Calu3 (cell line): Measurements from ENCODE around the gene MELTF. TPM values are rescaled to one million over a fixed set of nuclear protein-coding genes. Genes with fewer than 3 reads are reported as not detected.

ENCODE experiments used
- BruUV-seq: library from RNA; stranded (reverse); fragments of 400-500 nt; replicated peaks from 2 replicates; lab custom pipeline; 2021; lab: Mats Ljungman, UMichigan
- CTCF ChIA-PET: fragments of 300-600 bp; sonication (Branson Sonifier 250); formaldehyde crosslinking; loops from one replicate; lab custom pipeline; 2022; ENCODE audit warnings: antibody characterized with exemption; lab: Charles Lee
- DNase-seq: peaks from one replicate; pipeline ENCODE4 v3.0.0; 2022
- H3K27ac Mint-ChIP-seq: one replicate; pipeline ENCODE4 v1.8.0; 2022; ENCODE audit warnings: mixed read lengths; ENCODE audit not compliant: unreplicated experiment
- H3K27me3 Mint-ChIP-seq: one replicate; pipeline ENCODE4 v1.8.0; 2022; ENCODE audit warnings: mixed read lengths; ENCODE audit not compliant: unreplicated experiment
- H3K36me3 Mint-ChIP-seq: one replicate; pipeline ENCODE4 v1.8.0; 2022; ENCODE audit warnings: mild to moderate bottlenecking, moderate library complexity, mixed read lengths; ENCODE audit not compliant: insufficient read depth, unreplicated experiment
- H3K4me1 Mint-ChIP-seq: one replicate; pipeline ENCODE4 v1.8.0; 2022; ENCODE audit warnings: mild to moderate bottlenecking, low read depth, mixed read lengths; ENCODE audit not compliant: unreplicated experiment
- H3K4me3 Mint-ChIP-seq: one replicate; pipeline ENCODE4 v1.8.0; 2022; ENCODE audit warnings: mild to moderate bottlenecking, low read depth, moderate library complexity, mixed read lengths; ENCODE audit not compliant: unreplicated experiment
- H3K9me3 Mint-ChIP-seq: one replicate; pipeline ENCODE4 v1.8.0; 2022; ENCODE audit warnings: low read depth, mixed read lengths; ENCODE audit not compliant: unreplicated experiment
- intact Hi-C: fragments of 100-400 bp; cut with micrococcal nuclease; formaldehyde crosslinking; loops from one replicate; pipeline ENCODE4 v1.10.0; 2022; ENCODE audit not compliant: unreplicated experiment
- total RNA-seq: library from RNA; stranded (reverse); gene quantifications from 2 replicates; pipeline ENCODE4 v1.2.3, GENCODE V29; 2022
- TF ChIP-seq, protein P1 (sequence below): fragments of 200-600 bp; IDR thresholded peaks from one replicate; pipeline ENCODE4 v1.8.0; 2022; ENCODE audit warnings: antibody characterized with exemption; ENCODE audit not compliant: unreplicated experiment

MELTF gene
- total RNA-seq, 1 experiment from 2014 or later = 39.0 TPM

GRCh38 chr3:196969660-196970546, 59.7 kb downstream of the MELTF start:
- no peaks in the 10 kb centered on the region for H3K9me3 Mint-ChIP-seq
- BruUV-seq = no TSS peak
- peak overlapping the region; percentile 27 for H3K27ac Mint-ChIP-seq
- intact Hi-C loops = loop anchor here (5.0 to 10.0 kb wide), 2 partner anchors 215 to 363 kb away; no protein-coding TSS in a partner anchor
- peaks cover 16% of the 10 kb centered on the region for H3K27me3 Mint-ChIP-seq
- peak overlapping the region; percentile 80 for H3K4me3 Mint-ChIP-seq
- DNase-seq = peak; percentile 83
- peaks cover 10% of the 10 kb centered on the region for H3K4me1 Mint-ChIP-seq
- CTCF ChIA-PET = interaction anchor here (0.5 kb wide), 2 partner anchors 330 to 609 kb away, joined by 3 read pairs; partner anchors contain the start of gene NRROS
- peaks cover 29% of the 10 kb centered on the region for H3K36me3 Mint-ChIP-seq
- TF ChIP-seq, protein P1, sequence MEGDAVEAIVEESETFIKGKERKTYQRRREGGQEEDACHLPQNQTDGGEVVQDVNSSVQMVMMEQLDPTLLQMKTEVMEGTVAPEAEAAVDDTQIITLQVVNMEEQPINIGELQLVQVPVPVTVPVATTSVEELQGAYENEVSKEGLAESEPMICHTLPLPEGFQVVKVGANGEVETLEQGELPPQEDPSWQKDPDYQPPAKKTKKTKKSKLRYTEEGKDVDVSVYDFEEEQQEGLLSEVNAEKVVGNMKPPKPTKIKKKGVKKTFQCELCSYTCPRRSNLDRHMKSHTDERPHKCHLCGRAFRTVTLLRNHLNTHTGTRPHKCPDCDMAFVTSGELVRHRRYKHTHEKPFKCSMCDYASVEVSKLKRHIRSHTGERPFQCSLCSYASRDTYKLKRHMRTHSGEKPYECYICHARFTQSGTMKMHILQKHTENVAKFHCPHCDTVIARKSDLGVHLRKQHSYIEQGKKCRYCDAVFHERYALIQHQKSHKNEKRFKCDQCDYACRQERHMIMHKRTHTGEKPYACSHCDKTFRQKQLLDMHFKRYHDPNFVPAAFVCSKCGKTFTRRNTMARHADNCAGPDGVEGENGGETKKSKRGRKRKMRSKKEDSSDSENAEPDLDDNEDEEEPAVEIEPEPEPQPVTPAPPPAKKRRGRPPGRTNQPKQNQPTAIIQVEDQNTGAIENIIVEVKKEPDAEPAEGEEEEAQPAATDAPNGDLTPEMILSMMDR = peak; percentile 85

DNA sequence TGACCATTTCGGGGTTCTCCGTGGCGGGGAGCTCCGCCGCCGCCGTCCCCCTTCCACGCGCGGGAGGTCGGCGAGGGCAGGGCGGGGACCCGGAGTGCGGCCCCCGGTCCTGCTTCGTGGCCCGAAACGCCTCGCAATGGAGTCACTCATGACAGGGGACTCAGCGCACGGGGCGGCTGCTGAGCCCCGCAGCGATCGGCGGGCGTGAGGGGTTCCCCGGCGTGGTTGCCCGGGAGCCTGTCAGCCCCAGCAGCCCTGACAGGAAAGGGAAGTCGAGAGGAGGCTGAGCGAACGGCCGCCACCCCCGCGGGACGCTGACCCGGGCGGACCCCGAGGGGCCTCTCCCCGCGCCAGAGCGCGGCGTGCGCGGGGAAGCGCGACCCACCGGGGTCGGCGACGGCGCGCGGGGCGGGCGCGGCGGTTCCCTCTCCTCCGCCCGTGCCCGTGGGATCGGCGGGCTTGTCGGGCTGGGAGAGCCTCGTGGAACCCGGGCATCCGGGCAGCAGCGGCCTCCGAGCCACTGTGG, 60.4 kb downstream of the MELTF start:
- intact Hi-C loops = no loop called here
- peak; percentile 28 for DNase-seq
- CTCF ChIA-PET = no interaction called here
- Mint-ChIP-seq H3K4me3 (peak overlapping the region; percentile 80), H3K27ac (no peak overlapping the region), H3K9me3 (no peaks in the 10 kb centered on the region), H3K36me3 (peaks cover 29% of the 10 kb centered on the region), H3K27me3 (peaks cover 16% of the 10 kb centered on the region), H3K4me1 (peaks cover 10% of the 10 kb centered on the region)
- BruUV-seq = no TSS peak
- TF ChIP-seq, protein P1 = no peak

- no peak within 1 kb of the TSS for H3K27ac Mint-ChIP-seq
- DNase-seq = peak; percentile 49
Observed at GRCh38 chr3:196968233-196969133, 61.1 kb downstream of the MELTF start, which contains the start of gene PIGZ. Gene PIGZ, minus strand, starts transcription at chr3:196968833. Its CDS starts 16,802 bp downstream, at chr3:196952031.

More at GRCh38 chr3:196968233-196969133, 61.1 kb downstream of the MELTF start, which contains the start of gene PIGZ:
- Mint-ChIP-seq H3K4me1 (peaks cover 10% of the 10 kb centered on the region), H3K4me3 (peak within 1 kb of the TSS; percentile 80), H3K36me3 (peaks cover 29% of the 10 kb centered on the region), H3K27me3 (peaks cover 16% of the 10 kb centered on the region), H3K9me3 (no peaks in the 10 kb centered on the region)
- no TSS peak for BruUV-seq
- intact Hi-C loops = no loop called here
- TF ChIP-seq, protein P1 = no peak
- CTCF ChIA-PET = no interaction called here
